Testis (tissue), 5 donors: ENCODE measurements around the gene CRHR1. TPM values are rescaled to one million over a fixed set of nuclear protein-coding genes. Genes with fewer than 3 reads are reported as not detected.

Source experiments
- DNase-seq: peaks from one replicate; pipeline ENCODE4 v3.0.0-alpha.2; 2019
- H3K27ac ChIP-seq, 2 donors: fragments of 200-600 bp; sonication (generic); one replicate each; pipeline ENCODE4 v1.5.1; 2019
- H3K27me3 ChIP-seq: fragments of 200-600 bp; sonication (generic); one replicate; pipeline ENCODE4 v1.5.1; 2019
- H3K36me3 ChIP-seq: fragments of 200-600 bp; sonication (generic); one replicate; pipeline ENCODE4 v1.5.1; 2017; ENCODE audit warnings: low read depth; ENCODE audit errors: missing control alignments
- H3K4me1 ChIP-seq: fragments of 200-600 bp; sonication (generic); one replicate; pipeline ENCODE4 v1.5.1; 2019
- H3K4me3 ChIP-seq, 2 donors: fragments of 200-600 bp; sonication (generic); one replicate each; pipeline ENCODE4 v1.5.1; 2017 to 2019
- H3K9me3 ChIP-seq: fragments of 200-600 bp; sonication (generic); one replicate; pipeline ENCODE4 v1.5.1; 2017
- POLR2A ChIP-seq: fragments of 450-650 bp; IDR thresholded peaks from one replicate; pipeline ENCODE4 v1.6.1; 2017; ENCODE audit warnings: antibody characterized with exemption, mild to moderate bottlenecking, moderate library complexity
- WGBS, 2 donors: methylation state at CpG; one replicate each; pipeline ENCODE4 v1.1.5; 2018; 5-methylcytosine and 5-hydroxymethylcytosine counted together
- intact Hi-C: fragments of 100-400 bp; cut with DNase I; formaldehyde crosslinking; loops from one replicate; pipeline ENCODE4 v1.15.1; 2023; ENCODE audit warnings: low total_unique reads
- long read RNA-seq, 2 donors: transcript quantifications; one replicate each; lab custom pipeline, GENCODE V29; 2026
- polyA plus RNA-seq: library from polyadenylated mRNA; stranded (reverse); fragments of 350-450 nt; fragmentation: Illumina TruSeq; extraction: RNeasy Lipid Tissue Mini Kit (QIAGEN cat#74804); gene quantifications from one replicate; pipeline ENCODE4 v1.2.3, GENCODE V29; 2014; ENCODE audit warnings: low read depth, low replicate concordance; ENCODE audit not compliant: insufficient read depth
- total RNA-seq, 2 donors: library from RNA; depleted of rRNA; stranded (reverse); fragments of >200 nt; gene quantifications; one replicate each; pipeline ENCODE4 v1.2.3, GENCODE V29; 2016
- TF ChIP-seq, protein P1 (sequence below), 3 experiments: fragments of 450-650 bp in 2 of 3; fragments of 200-600 bp in 1 of 3; sonication (generic) in 1 of 3; IDR thresholded peaks; one replicate each; pipeline ENCODE4 v1.5.1; 2016 to 2019; ENCODE audit warnings: antibody characterized with exemption in 3 of 3, mild to moderate bottlenecking in 2 of 3, moderate library complexity in 1 of 3

CRHR1 gene
- total RNA-seq (1 to 10 TPM in 1 of 2 donors, under 1 TPM in 1; 0.55 to 1.9 TPM), polyA plus RNA-seq (0.55 TPM)
- long read RNA-seq, donor 1, result 0 reads
- long read RNA-seq, donor 2, result 0 reads

DNA sequence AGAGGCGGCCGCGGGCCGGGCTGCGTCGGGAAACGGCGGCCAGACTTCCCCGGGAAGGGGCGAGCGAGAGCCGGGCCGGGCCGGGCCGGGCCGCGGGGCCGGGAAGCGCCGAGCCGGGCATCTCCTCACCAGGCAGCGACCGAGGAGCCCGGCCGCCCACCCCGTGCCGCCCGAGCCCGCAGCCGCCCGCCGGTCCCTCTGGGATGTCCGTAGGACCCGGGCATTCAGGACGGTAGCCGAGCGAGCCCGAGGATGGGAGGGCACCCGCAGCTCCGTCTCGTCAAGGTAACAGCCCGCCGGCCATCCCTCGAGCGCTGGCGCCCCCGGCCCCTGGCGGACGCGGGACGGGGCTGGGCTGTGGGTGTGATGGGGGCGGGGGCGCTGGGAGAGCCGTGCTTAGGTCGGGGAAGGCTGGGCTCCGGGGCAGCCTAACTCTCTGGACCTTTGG lies at the start of gene CRHR1:
Gene CRHR1 (plus strand): TSS at position 28 of the 448 bp plus-strand sequence. CDS start 225 bp downstream, at position 253.
- no peak for DNase-seq
- no peaks in the 10 kb centered on the region for H3K9me3 ChIP-seq
- no peak within 1 kb of the TSS for H3K27ac ChIP-seq
- 1 to 3% methylated on average over 6 to 32 of the region's 56 CpGs for WGBS, 2 donors
- H3K4me1 ChIP-seq, result peaks cover 10% of the 10 kb centered on the region
- H3K36me3 ChIP-seq, result no peaks in the 10 kb centered on the region
- no peak for TF ChIP-seq POLR2A
- peak within 1 kb of the TSS; percentile 41 to 51 for H3K4me3 ChIP-seq
- intact Hi-C loops, result no loop called here
- H3K27me3 ChIP-seq, result no peaks in the 10 kb centered on the region

DNA sequence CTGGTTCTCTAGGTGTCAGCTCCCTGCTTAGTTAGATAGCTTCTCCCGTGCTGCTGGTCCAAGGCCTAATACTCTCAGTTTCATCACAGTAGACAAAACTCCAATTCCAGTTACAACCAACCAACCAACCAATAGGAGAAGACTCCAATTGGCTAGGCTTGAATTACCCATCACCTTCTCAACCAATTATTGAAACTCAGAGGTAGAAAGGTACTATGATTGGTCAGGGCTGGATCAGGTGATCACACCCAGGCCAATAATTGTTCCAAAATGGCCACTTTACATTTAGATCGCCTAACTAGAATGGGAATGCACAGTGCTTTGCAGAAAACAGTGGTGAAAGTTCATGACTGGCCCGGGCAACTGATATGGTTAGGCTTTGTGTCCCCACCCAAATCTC lies 49.5 kb upstream of the CRHR1 start:
- no peak for DNase-seq
- 77 to 88% methylated on average over 2 to 3 of the region's 3 CpGs for WGBS, 2 donors
- Histone ChIP-seq H3K9me3 (no peaks in the 10 kb centered on the region), H3K36me3 (no peaks in the 10 kb centered on the region), H3K27me3 (no peaks in the 10 kb centered on the region), H3K27ac (no peak overlapping the region), H3K4me1 (no peaks in the 10 kb centered on the region), H3K4me3 (no peak overlapping the region)
- TF ChIP-seq, protein P1, sequence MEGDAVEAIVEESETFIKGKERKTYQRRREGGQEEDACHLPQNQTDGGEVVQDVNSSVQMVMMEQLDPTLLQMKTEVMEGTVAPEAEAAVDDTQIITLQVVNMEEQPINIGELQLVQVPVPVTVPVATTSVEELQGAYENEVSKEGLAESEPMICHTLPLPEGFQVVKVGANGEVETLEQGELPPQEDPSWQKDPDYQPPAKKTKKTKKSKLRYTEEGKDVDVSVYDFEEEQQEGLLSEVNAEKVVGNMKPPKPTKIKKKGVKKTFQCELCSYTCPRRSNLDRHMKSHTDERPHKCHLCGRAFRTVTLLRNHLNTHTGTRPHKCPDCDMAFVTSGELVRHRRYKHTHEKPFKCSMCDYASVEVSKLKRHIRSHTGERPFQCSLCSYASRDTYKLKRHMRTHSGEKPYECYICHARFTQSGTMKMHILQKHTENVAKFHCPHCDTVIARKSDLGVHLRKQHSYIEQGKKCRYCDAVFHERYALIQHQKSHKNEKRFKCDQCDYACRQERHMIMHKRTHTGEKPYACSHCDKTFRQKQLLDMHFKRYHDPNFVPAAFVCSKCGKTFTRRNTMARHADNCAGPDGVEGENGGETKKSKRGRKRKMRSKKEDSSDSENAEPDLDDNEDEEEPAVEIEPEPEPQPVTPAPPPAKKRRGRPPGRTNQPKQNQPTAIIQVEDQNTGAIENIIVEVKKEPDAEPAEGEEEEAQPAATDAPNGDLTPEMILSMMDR (IDR thresholded peaks at IDR 0.05), result no peak
- no peak for TF ChIP-seq POLR2A
- intact Hi-C loops, result no loop called here

DNA sequence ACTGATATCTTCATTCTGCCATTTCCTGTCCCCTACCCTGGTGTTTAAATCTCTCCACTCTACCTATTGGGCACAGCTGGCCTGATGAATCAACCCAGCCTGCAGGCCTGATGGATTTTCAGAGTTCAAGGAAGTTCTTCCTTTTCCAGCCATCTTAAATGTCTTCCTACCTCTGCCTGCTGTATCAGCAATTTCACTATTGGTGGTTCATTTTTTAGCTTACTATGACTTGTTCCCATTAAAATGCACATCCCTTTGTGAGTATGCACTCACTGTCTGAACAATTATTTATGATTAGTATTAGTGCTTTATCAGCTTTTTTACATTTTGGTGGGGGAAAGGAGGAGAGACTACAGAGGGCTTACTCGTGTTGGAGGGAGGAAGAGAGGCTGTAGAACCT lies 48.6 kb upstream of the CRHR1 start:
- H3K4me3 ChIP-seq, result no peak overlapping the region
- no peak overlapping the region for H3K27ac ChIP-seq
- intact Hi-C loops, result no loop called here
- DNase-seq, result no peak
- no peaks in the 10 kb centered on the region for H3K4me1 ChIP-seq
- 0% methylated on average over 1 of the region's 1 CpG for WGBS, 2 donors
- H3K9me3 ChIP-seq, result no peaks in the 10 kb centered on the region
- no peaks in the 10 kb centered on the region for H3K36me3 ChIP-seq
- TF ChIP-seq POLR2A, result no peak
- TF ChIP-seq, protein P1 (IDR thresholded peaks at IDR 0.05), result no peak
- no peaks in the 10 kb centered on the region for H3K27me3 ChIP-seq

DNA sequence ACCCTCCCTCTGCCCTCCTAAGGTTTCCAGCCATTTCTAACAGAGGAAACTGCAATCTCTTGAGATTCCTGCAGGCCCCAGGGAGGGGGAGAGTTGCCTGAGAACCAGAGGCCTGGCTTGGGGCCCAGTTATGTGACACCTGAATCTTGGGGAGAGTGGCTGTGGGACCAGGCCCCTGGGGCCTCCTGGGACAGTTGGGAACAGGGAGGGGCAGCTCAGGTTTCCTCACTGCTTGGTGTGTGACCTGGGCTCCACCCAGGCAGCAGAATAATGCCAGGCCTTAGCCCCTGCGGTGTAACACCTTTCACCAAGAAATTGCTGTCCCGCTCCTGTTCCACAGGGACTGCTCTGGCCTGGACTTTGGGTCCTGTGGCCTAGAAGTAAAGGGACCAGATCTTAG lies 44.3 kb upstream of the CRHR1 start:
- H3K27me3 ChIP-seq, result no peaks in the 10 kb centered on the region

DNA sequence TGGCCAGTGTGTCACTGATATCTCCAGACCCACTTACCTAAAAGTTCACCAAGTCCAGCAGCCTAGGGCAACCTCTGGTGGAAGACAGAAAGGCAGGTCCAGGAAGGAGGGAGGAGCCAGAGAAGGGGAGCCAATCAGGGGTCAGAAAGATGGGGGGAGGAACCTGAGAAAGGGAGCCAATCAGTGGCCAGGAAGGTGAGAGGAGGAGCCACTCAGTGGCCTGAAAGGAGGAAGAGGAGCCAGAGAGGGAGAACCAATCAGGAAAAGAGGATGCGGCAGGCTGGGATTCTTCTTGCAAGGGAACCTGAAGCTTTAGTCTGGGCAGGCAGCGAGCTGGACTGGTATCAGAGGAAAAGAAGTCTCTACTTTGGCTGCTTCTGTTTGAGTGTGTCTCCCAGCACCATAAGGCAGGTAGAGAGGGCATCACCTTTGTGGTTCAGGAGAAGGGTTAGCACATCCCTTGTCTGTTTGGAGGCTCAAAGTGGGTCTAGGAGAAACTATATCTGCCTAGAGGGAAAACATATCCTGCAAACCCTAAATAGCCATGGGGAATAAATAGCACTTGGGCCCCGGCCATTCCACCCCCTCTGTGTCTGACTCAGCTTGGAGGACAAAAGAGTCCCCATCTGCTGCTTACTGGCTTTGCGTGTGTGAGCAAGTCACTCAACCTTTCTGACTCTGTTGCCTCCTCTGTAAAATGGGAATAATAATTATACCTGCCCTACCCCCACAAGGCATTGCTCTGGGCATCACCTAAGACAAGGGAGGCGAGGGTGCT lies 43.4 kb upstream of the CRHR1 start:
- peak; percentile 73 for DNase-seq

More for the DNA sequence above, 44.3 kb upstream of the CRHR1 start:
- no peak for DNase-seq
- no peaks in the 10 kb centered on the region for H3K4me1 ChIP-seq
- no peak overlapping the region for H3K27ac ChIP-seq
- WGBS, 2 donors, result 91% methylated on average over 2 of the region's 2 CpGs; no CpG with 5 or more reads in 1 of the 2 donors
- no peak overlapping the region for H3K4me3 ChIP-seq
- H3K9me3 ChIP-seq, result no peaks in the 10 kb centered on the region
- no peaks in the 10 kb centered on the region for H3K36me3 ChIP-seq
- intact Hi-C loops, result no loop called here
- no peak for TF ChIP-seq POLR2A

More for the DNA sequence above, 43.4 kb upstream of the CRHR1 start:
- intact Hi-C loops, result no loop called here
- Histone ChIP-seq H3K27ac (no peak overlapping the region), H3K27me3 (no peaks in the 10 kb centered on the region), H3K4me3 (no peak overlapping the region), H3K4me1 (no peaks in the 10 kb centered on the region), H3K36me3 (no peaks in the 10 kb centered on the region), H3K9me3 (no peaks in the 10 kb centered on the region)
- WGBS, 2 donors, result 41 to 51% methylated on average over 5 of the region's 5 CpGs
- TF ChIP-seq POLR2A, result no peak
- TF ChIP-seq, protein P1 (IDR thresholded peaks at IDR 0.05), result no peak
